CD14-positive monocyte (primary cell): Measurements from ENCODE around the gene EPB41L4B. TPM values are rescaled to one million over a fixed set of nuclear protein-coding genes. Genes with fewer than 3 reads are reported as not detected.

Source experiments
- DNase-seq, 3 donors: peaks; one replicate each; pipeline ENCODE4 v3.0.0-alpha.2; 2011 to 2022
- H2AFZ ChIP-seq: 2 replicates; pipeline ENCODE4 v1.6.0; 2012; ENCODE audit warnings: mild to moderate bottlenecking, low read depth, low read length, inconsistent platforms; ENCODE audit not compliant: insufficient read depth, poor library complexity, severe bottlenecking
- H3K27ac ChIP-seq, 2 donors: 1 replicate in 1 of 2; 2 replicates in 1 of 2; pipeline ENCODE4 v1.5.1; 2012 to 2013; ENCODE audit warnings: low read length in 2 of 2, control low read depth in 1 of 2, inconsistent platforms in 1 of 2, low read depth in 1 of 2, mild to moderate bottlenecking in 1 of 2
- H3K27me3 ChIP-seq, 2 donors: one replicate each; pipeline versions ENCODE4 v1.6.0 to v1.6.1; 2011 to 2013; ENCODE audit warnings: low read length in 2 of 2; ENCODE audit not compliant: control insufficient read depth in 2 of 2, insufficient read depth in 2 of 2
- H3K36me3 ChIP-seq, 2 donors: replicated peaks in 1 of 2; 1 replicate in 1 of 2; 2 replicates in 1 of 2; pipeline versions ENCODE4 v1.5.1 to v1.6.1; 2012 to 2013; ENCODE audit warnings: low read length in 2 of 2, control low read depth in 1 of 2, inconsistent platforms in 1 of 2, mild to moderate bottlenecking in 1 of 2; ENCODE audit not compliant: insufficient read depth in 2 of 2, control insufficient read depth in 1 of 2
- H3K4me1 ChIP-seq, 2 donors: 1 replicate in 1 of 2; 2 replicates in 1 of 2; pipeline versions ENCODE4 v1.5.1 to v1.6.1; 2012 to 2013; ENCODE audit warnings: low read length in 2 of 2, control low read depth in 1 of 2, inconsistent platforms in 1 of 2, mild to moderate bottlenecking in 1 of 2, moderate library complexity in 1 of 2; ENCODE audit not compliant: insufficient read depth in 2 of 2, control insufficient read depth in 1 of 2
- H3K4me2 ChIP-seq: replicated peaks from 2 replicates; pipeline ENCODE3; 2012; ENCODE audit warnings: low read length, moderate library complexity, mild to moderate bottlenecking; ENCODE audit not compliant: poor library complexity, severe bottlenecking; ENCODE audit errors: extremely low read depth
- H3K4me3 ChIP-seq, 3 experiments: fragments of 200-600 bp in 1 of 3; sonication (generic) in 1 of 3; replicated peaks in 1 of 3; 1 replicate in 2 of 3; 2 replicates in 1 of 3; pipeline ENCODE4 v1.5.1; 2011 to 2013; ENCODE audit warnings: low read length in 3 of 3, mild to moderate bottlenecking in 3 of 3, control low read depth in 2 of 3, low read depth in 2 of 3, inconsistent platforms in 1 of 3, moderate library complexity in 1 of 3
- H3K79me2 ChIP-seq: 2 replicates; pipeline ENCODE4 v1.6.0; 2012; ENCODE audit warnings: mild to moderate bottlenecking, control low read depth, inconsistent platforms, low read length, moderate library complexity; ENCODE audit not compliant: insufficient read depth
- H3K9ac ChIP-seq: 2 replicates; pipeline ENCODE4 v1.6.0; 2017; ENCODE audit warnings: low read length, mild to moderate bottlenecking; ENCODE audit not compliant: insufficient read depth, poor library complexity, severe bottlenecking
- H3K9me3 ChIP-seq, 2 donors: replicated peaks in 1 of 2; 1 replicate in 1 of 2; 2 replicates in 1 of 2; pipeline versions ENCODE4 v1.5.1 to v1.6.1; 2012 to 2013; ENCODE audit warnings: low read length in 2 of 2, control low read depth in 1 of 2; ENCODE audit not compliant: control insufficient read depth in 1 of 2, insufficient read depth in 1 of 2
- H4K20me1 ChIP-seq: 2 replicates; pipeline ENCODE4 v1.6.0; 2012; ENCODE audit warnings: mild to moderate bottlenecking, low read length, control low read depth, moderate library complexity; ENCODE audit not compliant: insufficient read depth
- H3K27ac Mint-ChIP-seq, 7 donors: one replicate each; pipeline ENCODE4 v1.8.0; 2020; ENCODE audit warnings: mild to moderate bottlenecking in 7 of 7, mixed read lengths in 7 of 7, moderate library complexity in 6 of 7, inconsistent platforms in 2 of 7
- H3K27me3 Mint-ChIP-seq, 3 donors: one replicate each; pipeline ENCODE4 v1.8.0; 2021 to 2022; ENCODE audit warnings: low read depth in 3 of 3, mild to moderate bottlenecking in 3 of 3, mixed read lengths in 3 of 3, moderate library complexity in 3 of 3, inconsistent platforms in 1 of 3
- H3K36me3 Mint-ChIP-seq, 2 donors: one replicate each; pipeline ENCODE4 v1.8.0; 2020; ENCODE audit warnings: mixed read lengths in 2 of 2, inconsistent platforms in 1 of 2, mild to moderate bottlenecking in 1 of 2
- H3K4me1 Mint-ChIP-seq: one replicate; pipeline ENCODE4 v1.8.0; 2020; ENCODE audit warnings: mild to moderate bottlenecking, mixed read lengths
- H3K4me3 Mint-ChIP-seq, 2 donors: one replicate each; pipeline ENCODE4 v1.8.0; 2020; ENCODE audit warnings: mild to moderate bottlenecking in 2 of 2, mixed read lengths in 2 of 2, moderate library complexity in 1 of 2
- H3K9me3 Mint-ChIP-seq, 7 donors: one replicate each; pipeline ENCODE4 v1.8.0; 2020 to 2022; ENCODE audit warnings: mixed read lengths in 7 of 7, mild to moderate bottlenecking in 6 of 7, moderate library complexity in 6 of 7, inconsistent platforms in 2 of 7
- CTCF ChIP-seq: fragments of 200-600 bp; IDR thresholded peaks from one replicate; pipeline ENCODE4 v1.8.0; 2022; ENCODE audit warnings: antibody characterized with exemption, mild to moderate bottlenecking
- WGBS: methylation state at CpG from one replicate; pipeline ENCODE4 v1.1.5; 2013; ENCODE audit warnings: missing lambda C conversion rate; ENCODE audit not compliant: insufficient coverage; 5-methylcytosine and 5-hydroxymethylcytosine counted together
- intact Hi-C, 2 donors: fragments of 100-400 bp; cut with micrococcal nuclease; formaldehyde crosslinking; loops; one replicate each; pipeline versions ENCODE4 v1.15.0 to v1.15.1; 2023
- polyA plus RNA-seq, 3 donors: library from polyadenylated mRNA; depleted of rRNA in 1 of 3; unstranded in 2 of 3; stranded (reverse) in 1 of 3; fragments of 300-500 nt in 2 of 3; fragments of >200 nt in 1 of 3; fragmentation: Illumina TruSeq in 2 of 3; gene quantifications; 1 replicate in 2 of 3; 2 replicates in 1 of 3; pipeline ENCODE4 v1.2.3, GENCODE V29; 2012 to 2021

The EPB41L4B gene
- polyA plus RNA-seq, 3 donors, result not detected

- H3K4me1 Mint-ChIP-seq, result no peaks in the 10 kb centered on the region
Measured at GRCh38 chr9:109290385-109290784, 30.5 kb downstream of the EPB41L4B start.

GRCh38 chr9:109289931-109290330 is 30.9 kb downstream of the EPB41L4B start:
- H3K4me3 ChIP-seq, result no peak overlapping the region
- no peak for DNase-seq
- H3K9ac ChIP-seq, result no peak overlapping the region
- no peaks in the 10 kb centered on the region for H3K9me3 ChIP-seq
- no peak for TF ChIP-seq CTCF
- no peaks in the 10 kb centered on the region for H3K79me2 ChIP-seq
- H3K4me2 ChIP-seq, result no peak overlapping the region
- intact Hi-C loops, result no loop called here
- Mint-ChIP-seq H3K9me3 (peaks cover 0 to under 1% (median 0%) of the 10 kb centered on the region in 7 donors), H3K27me3 (peaks cover 10 to 17% (median 13%) of the 10 kb centered on the region in 3 donors), H3K27ac (no peak overlapping the region), H3K36me3 (no peaks in the 10 kb centered on the region), H3K4me3 (no peak overlapping the region), H3K4me1 (no peaks in the 10 kb centered on the region)
- H2AFZ ChIP-seq, result no peak overlapping the region
- H3K27ac ChIP-seq, result no peak overlapping the region
- no peaks in the 10 kb centered on the region for H3K36me3 ChIP-seq
- peaks cover 0 to 3% of the 10 kb centered on the region in 2 donors for H3K27me3 ChIP-seq
- no peaks in the 10 kb centered on the region for H3K4me1 ChIP-seq
- 93% methylated on average over 3 of the region's 8 CpGs for WGBS
- no peaks in the 10 kb centered on the region for H4K20me1 ChIP-seq

More at GRCh38 chr9:109290385-109290784, 30.5 kb downstream of the EPB41L4B start:
- H3K79me2 ChIP-seq, result no peaks in the 10 kb centered on the region
- H2AFZ ChIP-seq, result no peak overlapping the region
- intact Hi-C loops, result no loop called here
- no peak overlapping the region for H3K27ac ChIP-seq
- TF ChIP-seq CTCF, result no peak
- H3K9me3 ChIP-seq, result no peaks in the 10 kb centered on the region
- H3K4me3 Mint-ChIP-seq, result no peak overlapping the region
- DNase-seq, result no peak
- H3K27me3 Mint-ChIP-seq, result peaks cover 9 to 16% (median 15%) of the 10 kb centered on the region in 3 donors
- no peaks in the 10 kb centered on the region for H3K36me3 Mint-ChIP-seq
- H3K27me3 ChIP-seq, result peaks cover 0 to 3% of the 10 kb centered on the region in 2 donors
- H3K4me3 ChIP-seq, result no peak overlapping the region
- H3K4me1 ChIP-seq, result no peaks in the 10 kb centered on the region
- H4K20me1 ChIP-seq, result no peaks in the 10 kb centered on the region
- H3K36me3 ChIP-seq, result no peaks in the 10 kb centered on the region
- no peaks in the 10 kb centered on the region for H3K9me3 Mint-ChIP-seq
- H3K27ac Mint-ChIP-seq, result no peak overlapping the region
- no peak overlapping the region for H3K9ac ChIP-seq
- H3K4me2 ChIP-seq, result no peak overlapping the region
